ENCODE results near the gene NFATC4.

NFATC4 gene

DNA sequence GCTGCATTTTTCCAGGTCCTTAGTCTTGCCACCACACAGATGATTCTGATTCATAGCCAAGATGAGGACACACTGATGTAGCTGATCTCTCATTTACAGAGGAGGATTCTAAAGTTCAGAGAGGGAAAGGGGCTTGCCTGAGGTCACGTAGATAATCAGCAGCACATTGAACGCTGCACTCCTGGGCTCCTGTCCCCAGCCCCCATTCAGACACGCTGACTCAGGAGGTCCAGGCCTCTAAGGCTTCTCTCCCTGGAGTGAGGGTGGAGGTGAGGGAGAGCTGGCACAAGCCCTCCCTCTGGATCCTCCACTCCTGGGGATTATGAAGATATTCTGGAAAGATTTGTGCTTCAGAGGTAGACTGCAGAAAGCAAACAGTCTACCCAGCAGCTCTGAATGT lies 10.3 kb downstream of the NFATC4 start:
- in situ Hi-C loops (cut with MboI; ENCODE audit: low pct_unique_long_range_greater_than_20kb, low sequenced_read_pairs, unreplicated experiment): no loop called here
- TF ChIP-seq, protein P1, sequence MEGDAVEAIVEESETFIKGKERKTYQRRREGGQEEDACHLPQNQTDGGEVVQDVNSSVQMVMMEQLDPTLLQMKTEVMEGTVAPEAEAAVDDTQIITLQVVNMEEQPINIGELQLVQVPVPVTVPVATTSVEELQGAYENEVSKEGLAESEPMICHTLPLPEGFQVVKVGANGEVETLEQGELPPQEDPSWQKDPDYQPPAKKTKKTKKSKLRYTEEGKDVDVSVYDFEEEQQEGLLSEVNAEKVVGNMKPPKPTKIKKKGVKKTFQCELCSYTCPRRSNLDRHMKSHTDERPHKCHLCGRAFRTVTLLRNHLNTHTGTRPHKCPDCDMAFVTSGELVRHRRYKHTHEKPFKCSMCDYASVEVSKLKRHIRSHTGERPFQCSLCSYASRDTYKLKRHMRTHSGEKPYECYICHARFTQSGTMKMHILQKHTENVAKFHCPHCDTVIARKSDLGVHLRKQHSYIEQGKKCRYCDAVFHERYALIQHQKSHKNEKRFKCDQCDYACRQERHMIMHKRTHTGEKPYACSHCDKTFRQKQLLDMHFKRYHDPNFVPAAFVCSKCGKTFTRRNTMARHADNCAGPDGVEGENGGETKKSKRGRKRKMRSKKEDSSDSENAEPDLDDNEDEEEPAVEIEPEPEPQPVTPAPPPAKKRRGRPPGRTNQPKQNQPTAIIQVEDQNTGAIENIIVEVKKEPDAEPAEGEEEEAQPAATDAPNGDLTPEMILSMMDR (IDR thresholded peaks at IDR 0.05; ENCODE audit: extremely low read depth, insufficient read depth, missing control alignments): no peak
- no peak for DNase-seq (ENCODE audit: low spot score)

DNA sequence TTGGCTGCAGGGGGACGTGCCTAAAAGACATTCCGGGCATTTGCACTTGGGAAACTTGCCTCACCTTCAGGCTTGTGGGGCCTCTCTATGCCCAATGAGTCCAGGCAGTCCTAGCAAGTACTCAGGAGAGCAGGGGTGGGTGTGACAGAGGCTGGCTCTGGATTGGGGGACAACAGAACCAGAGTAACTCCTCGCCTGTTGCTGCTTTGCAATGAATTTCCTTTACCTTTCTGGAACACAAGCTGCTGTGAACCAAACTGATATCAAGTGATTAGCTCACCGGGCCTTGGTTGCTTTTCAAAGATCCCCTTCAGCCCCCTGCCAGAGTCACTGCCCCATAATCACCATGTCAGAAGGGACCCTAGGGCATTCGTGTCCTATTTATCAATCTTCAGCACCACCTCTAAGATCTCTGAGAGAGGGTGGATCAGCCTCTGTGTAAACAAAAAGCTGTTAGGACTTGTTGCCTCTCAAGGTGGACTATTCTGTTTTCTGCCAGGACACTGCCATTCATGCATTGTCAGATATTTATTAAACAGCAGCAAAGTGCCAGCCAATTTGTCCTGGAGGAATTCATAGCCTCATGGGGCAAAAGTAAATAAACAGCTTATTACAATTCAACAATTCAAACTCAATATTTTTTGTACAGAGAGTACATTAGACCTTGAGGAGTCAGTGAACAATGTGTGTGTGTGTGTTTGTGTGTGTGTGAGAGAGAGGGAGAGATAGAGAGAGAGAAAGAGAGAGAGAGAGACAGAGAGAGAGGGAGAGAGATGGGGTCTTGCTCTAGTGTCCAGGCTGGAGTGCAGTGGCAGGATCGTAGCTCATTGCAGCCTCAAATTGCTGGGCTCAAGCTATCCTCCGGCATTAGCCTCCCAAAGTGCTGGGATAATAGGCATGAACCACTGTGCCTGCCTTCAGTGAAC lies 11.3 kb downstream of the NFATC4 start:
- DNase-seq (ENCODE audit: low spot score): no peak
- in situ Hi-C loops (cut with MboI; ENCODE audit: low pct_unique_long_range_greater_than_20kb, low sequenced_read_pairs, unreplicated experiment): no loop called here
- TF ChIP-seq, protein P1 (IDR thresholded peaks at IDR 0.05; ENCODE audit: extremely low read depth, insufficient read depth, missing control alignments): no peak

DNA sequence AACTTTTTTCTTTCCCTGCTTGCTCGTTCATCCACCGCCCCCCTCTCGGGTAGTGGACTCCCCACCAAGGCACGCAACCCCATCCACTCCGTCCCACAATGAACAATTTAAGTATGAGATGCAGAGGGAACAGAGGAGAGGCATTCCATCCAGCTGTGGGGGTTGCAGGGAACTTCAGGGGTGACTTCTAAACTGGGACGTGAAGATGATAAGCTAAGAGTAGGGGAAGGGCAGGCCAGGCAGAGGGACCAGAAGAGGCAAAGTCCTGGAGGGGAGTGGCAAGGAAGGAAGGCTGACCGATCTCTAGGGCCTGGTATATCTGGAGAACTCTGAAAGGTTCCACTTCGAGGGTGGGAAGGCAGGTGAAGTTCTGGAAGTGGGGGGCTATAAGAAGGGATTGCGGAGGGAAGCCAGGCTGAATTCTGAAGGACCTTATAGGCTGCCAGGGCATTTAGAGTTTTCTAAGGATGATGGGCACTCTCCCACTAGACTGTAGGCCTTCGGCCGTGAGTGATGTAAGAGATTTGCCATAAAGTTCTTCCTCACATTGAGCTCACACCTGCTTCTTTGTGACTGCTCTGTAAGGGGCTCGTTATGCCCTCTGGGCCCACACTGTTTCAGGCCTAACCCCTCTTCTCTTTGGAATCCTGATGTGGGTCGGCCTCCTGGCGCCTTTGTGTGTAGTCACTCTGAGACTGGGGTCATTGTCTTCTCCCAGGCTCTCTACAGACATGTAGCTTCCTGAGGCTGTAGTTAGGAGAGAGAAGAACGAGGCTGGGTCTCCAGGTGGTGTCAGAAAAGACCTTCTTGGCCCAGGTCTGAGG lies 12.1 kb downstream of the NFATC4 start:
- DNase-seq (ENCODE audit: low spot score): no peak
- TF ChIP-seq, protein P1 (IDR thresholded peaks at IDR 0.05; ENCODE audit: extremely low read depth, insufficient read depth, missing control alignments): no peak
- in situ Hi-C loops (cut with MboI; ENCODE audit: low pct_unique_long_range_greater_than_20kb, low sequenced_read_pairs, unreplicated experiment): no loop called here

DNA sequence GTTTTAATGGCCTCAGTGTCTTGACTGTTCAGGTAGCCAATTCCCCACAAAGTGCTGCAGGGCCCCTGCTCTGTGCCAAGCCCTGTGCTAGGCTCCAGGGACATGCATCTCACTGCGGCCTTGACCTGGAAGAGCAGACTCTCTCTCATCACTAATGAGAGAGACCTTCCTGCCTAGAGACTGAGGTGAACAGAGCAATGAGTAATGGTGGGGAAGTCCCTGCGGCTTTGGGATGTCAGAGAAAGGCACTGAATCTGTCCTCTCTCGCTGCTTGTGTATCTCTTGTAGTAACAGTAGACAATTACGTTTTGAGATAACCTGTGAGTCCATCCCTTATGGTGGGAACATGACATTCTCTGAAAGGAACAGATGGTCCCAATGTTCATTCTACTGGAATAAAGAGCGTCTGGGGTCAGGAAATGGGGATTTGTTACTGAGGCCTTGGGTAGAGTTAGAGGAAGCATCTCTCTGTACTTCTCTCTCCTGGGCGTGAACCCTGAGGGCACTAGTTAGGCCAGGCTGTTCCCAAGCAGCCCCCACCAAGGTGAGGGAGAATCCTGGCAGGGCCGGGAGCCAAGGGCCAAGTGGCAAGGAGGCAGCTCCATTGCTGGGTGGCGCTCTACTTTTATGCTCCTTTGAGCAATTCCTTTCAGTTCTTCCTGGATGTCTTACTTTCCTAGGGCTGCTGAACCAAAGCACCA lies 13.5 kb downstream of the NFATC4 start:
- in situ Hi-C loops (cut with MboI; ENCODE audit: low pct_unique_long_range_greater_than_20kb, low sequenced_read_pairs, unreplicated experiment): no loop called here
- TF ChIP-seq, protein P1 (IDR thresholded peaks at IDR 0.05; ENCODE audit: extremely low read depth, insufficient read depth, missing control alignments): no peak
- no peak for DNase-seq (ENCODE audit: low spot score)

DNA sequence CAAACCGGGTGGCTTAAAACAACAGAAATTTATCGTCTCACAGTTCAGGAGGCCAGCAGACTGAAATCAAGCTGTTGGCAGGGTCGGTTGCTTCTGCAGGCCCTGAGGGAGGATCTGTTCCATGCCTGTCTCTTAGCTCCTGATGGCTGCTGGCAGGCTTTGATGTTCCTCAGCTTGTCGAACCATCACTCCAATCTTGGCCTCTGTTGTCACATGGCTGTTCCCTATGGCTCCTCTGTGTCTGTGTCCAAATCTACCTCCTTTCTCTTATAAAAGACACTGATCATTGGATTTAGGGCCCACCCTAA lies 14.0 kb downstream of the NFATC4 start:
- TF ChIP-seq, protein P1 (IDR thresholded peaks at IDR 0.05; ENCODE audit: extremely low read depth, insufficient read depth, missing control alignments): no peak
- in situ Hi-C loops (cut with MboI; ENCODE audit: low pct_unique_long_range_greater_than_20kb, low sequenced_read_pairs, unreplicated experiment): no loop called here
- no peak for DNase-seq (ENCODE audit: low spot score)

DNA sequence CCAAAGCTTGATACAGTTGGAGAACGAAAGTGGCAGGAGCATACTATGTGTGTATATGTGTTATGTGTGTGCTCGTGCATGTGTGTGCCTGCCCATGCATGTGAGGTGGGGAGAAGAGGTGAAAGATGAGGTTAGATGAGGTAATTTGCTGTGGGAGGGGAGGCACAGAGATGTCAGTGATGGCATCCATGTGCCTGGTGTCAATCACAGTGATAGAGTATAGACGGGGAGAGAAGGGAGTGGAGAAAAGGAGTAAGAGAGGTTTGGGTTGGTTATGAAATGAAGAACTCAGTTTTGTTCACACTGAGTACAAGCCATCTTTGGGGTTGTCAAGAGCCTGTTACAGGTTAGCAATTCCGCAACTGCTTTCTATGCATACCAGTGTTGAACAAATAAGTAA lies 16.2 kb downstream of the NFATC4 start:
- TF ChIP-seq, protein P1 (IDR thresholded peaks at IDR 0.05; ENCODE audit: extremely low read depth, insufficient read depth, missing control alignments): no peak
- no peak for DNase-seq (ENCODE audit: low spot score)
- in situ Hi-C loops (cut with MboI; ENCODE audit: low pct_unique_long_range_greater_than_20kb, low sequenced_read_pairs, unreplicated experiment): no loop called here

All from GM13977 (cell line).